ENCODE data around the gene SPAG17.

SPAG17 gene

GRCh38 chr1:118206966-118207365 is 21.9 kb upstream of the SPAG17 start:
- peaks cover 13% of the 10 kb centered on the region for H3K4me1 ChIP-seq (ENCODE audit: insufficient read depth, poor library complexity, severe bottlenecking)
- TF ChIP-seq CTCF (IDR thresholded peaks at IDR 0.05; ENCODE audit: poor library complexity, severe bottlenecking) = no peak
- no peaks in the 10 kb centered on the region for H3K9me3 ChIP-seq (ENCODE audit: severe bottlenecking)
- no peaks in the 10 kb centered on the region for H3K27me3 ChIP-seq (ENCODE audit: insufficient read depth, poor library complexity, severe bottlenecking)
- no peak for DNase-seq (ENCODE audit: low spot score)
- H3K36me3 ChIP-seq (ENCODE audit: low read depth) = no peaks in the 10 kb centered on the region
- ATAC-seq (ENCODE audit: low read depth) = no peak
- no peak overlapping the region for H3K4me3 ChIP-seq (ENCODE audit: severe bottlenecking)
- H3K27ac ChIP-seq (ENCODE audit: poor library complexity, severe bottlenecking) = no peak overlapping the region

DNA sequence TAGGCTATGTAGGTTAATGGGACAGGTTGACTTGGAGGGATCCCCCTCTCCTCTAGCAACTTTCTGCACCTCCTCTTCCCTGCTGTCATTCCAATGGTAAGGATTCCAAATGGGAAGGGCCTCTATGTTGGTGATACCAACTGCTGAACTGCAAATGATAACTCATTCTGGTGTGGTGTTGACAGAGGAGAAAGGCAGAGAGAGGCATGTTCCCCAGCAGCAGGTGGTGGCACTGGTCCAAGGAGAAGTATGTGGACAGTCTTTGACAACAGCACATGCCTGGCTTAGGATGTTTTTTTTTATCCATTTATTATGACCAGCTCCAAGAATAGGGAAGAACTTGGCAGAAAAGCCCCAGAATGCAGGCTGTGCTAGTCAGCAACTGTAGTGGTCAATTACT is 19.6 kb upstream of the SPAG17 start:
- Histone ChIP-seq H3K27ac (ENCODE audit: poor library complexity, severe bottlenecking) (no peak overlapping the region), H3K27me3 (ENCODE audit: insufficient read depth, poor library complexity, severe bottlenecking) (no peaks in the 10 kb centered on the region), H3K4me3 (ENCODE audit: severe bottlenecking) (no peak overlapping the region), H3K36me3 (ENCODE audit: low read depth) (no peaks in the 10 kb centered on the region), H3K9me3 (ENCODE audit: severe bottlenecking) (no peaks in the 10 kb centered on the region), H3K4me1 (ENCODE audit: insufficient read depth, poor library complexity, severe bottlenecking) (peaks cover 6% of the 10 kb centered on the region)
- TF ChIP-seq CTCF (IDR thresholded peaks at IDR 0.05; ENCODE audit: poor library complexity, severe bottlenecking) = no peak
- no peak for DNase-seq (ENCODE audit: low spot score)
- ATAC-seq (ENCODE audit: low read depth) = no peak

- Histone ChIP-seq H3K4me1 (ENCODE audit: insufficient read depth, poor library complexity, severe bottlenecking) (peaks cover 2% of the 10 kb centered on the region), H3K36me3 (ENCODE audit: low read depth) (no peaks in the 10 kb centered on the region), H3K27ac (ENCODE audit: poor library complexity, severe bottlenecking) (no peak overlapping the region), H3K4me3 (ENCODE audit: severe bottlenecking) (no peak overlapping the region), H3K27me3 (ENCODE audit: insufficient read depth, poor library complexity, severe bottlenecking) (no peaks in the 10 kb centered on the region), H3K9me3 (ENCODE audit: severe bottlenecking) (no peaks in the 10 kb centered on the region)
- DNase-seq (ENCODE audit: low spot score) = no peak
- ATAC-seq (ENCODE audit: low read depth) = peak; percentile 55; the same call in 1 of the 3 replicates
- no peak for TF ChIP-seq CTCF (IDR thresholded peaks at IDR 0.05; ENCODE audit: poor library complexity, severe bottlenecking)
Measured at GRCh38 chr1:118204105-118204504, 19.1 kb upstream of the SPAG17 start.

DNA sequence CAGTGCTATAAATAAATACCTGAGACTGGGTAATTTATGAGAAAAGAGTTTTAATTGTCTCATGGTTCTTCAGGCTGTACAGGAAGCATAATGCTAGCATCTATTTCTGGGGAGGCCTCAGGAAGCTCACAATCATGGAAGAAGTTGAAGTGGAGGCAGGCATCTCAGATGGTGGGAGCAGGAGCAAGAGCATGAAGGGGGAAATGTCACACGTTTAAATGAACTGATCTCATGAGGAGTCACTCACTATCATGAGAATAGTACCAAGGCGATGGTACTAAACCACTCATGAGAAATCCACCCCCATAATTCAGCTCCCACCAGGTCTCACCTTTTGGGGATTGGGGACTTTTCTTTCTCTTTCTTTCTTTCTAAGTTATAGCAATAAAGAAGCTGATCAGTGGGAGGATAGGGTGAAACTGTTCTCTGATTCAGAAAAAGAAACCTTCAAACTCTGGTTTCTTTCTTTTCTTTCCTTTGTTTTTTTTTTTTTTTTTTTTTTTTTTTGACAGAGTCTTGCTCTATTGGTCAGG is 17.1 kb upstream of the SPAG17 start:
- ATAC-seq (ENCODE audit: low read depth) (no peak), DNase-seq (ENCODE audit: low spot score) (no peak)
- H3K27me3 ChIP-seq (ENCODE audit: insufficient read depth, poor library complexity, severe bottlenecking) = no peaks in the 10 kb centered on the region
- H3K9me3 ChIP-seq (ENCODE audit: severe bottlenecking) = no peaks in the 10 kb centered on the region
- H3K4me3 ChIP-seq (ENCODE audit: severe bottlenecking) = no peak overlapping the region
- no peak for TF ChIP-seq CTCF (IDR thresholded peaks at IDR 0.05; ENCODE audit: poor library complexity, severe bottlenecking)
- no peaks in the 10 kb centered on the region for H3K4me1 ChIP-seq (ENCODE audit: insufficient read depth, poor library complexity, severe bottlenecking)
- H3K27ac ChIP-seq (ENCODE audit: poor library complexity, severe bottlenecking) = no peak overlapping the region
- no peaks in the 10 kb centered on the region for H3K36me3 ChIP-seq (ENCODE audit: low read depth)

DNA sequence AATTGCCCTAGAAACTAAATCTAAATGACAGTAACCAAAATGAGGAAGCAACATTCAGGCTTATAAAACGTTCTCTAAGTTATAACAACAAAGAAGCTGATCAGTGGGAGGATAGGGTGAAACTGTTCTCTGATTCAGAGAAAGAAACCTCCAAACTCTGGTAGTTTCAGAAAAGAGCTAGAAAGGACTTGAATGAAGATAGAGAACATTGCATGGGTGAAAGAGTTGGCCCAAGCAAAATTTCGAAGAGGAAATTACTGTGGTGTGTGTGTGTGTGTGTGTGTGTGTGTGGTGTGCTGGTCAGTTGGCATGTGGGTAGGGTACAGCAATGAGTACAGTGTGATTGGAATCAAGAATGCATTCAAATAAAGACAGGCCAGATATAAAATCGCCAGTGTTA is 16.5 kb upstream of the SPAG17 start:
- no peaks in the 10 kb centered on the region for H3K4me1 ChIP-seq (ENCODE audit: insufficient read depth, poor library complexity, severe bottlenecking)
- H3K27ac ChIP-seq (ENCODE audit: poor library complexity, severe bottlenecking) = no peak overlapping the region
- DNase-seq (ENCODE audit: low spot score) (no peak), ATAC-seq (ENCODE audit: low read depth) (no peak)
- no peaks in the 10 kb centered on the region for H3K36me3 ChIP-seq (ENCODE audit: low read depth)
- H3K4me3 ChIP-seq (ENCODE audit: severe bottlenecking) = no peak overlapping the region
- H3K9me3 ChIP-seq (ENCODE audit: severe bottlenecking) = no peaks in the 10 kb centered on the region
- TF ChIP-seq CTCF (IDR thresholded peaks at IDR 0.05; ENCODE audit: poor library complexity, severe bottlenecking) = no peak
- H3K27me3 ChIP-seq (ENCODE audit: insufficient read depth, poor library complexity, severe bottlenecking) = no peaks in the 10 kb centered on the region
